GM18909 (cell line): Measurements from ENCODE around the gene KIR2DL3.
"Not testable (repeated sequence)": the region's sequence is repeated elsewhere in the genome, so short reads cannot be mapped to it uniquely, and the experiment has no call there.

Source experiments
- ATAC-seq: cut with Tn5 transposase; IDR thresholded peaks from one replicate; pipeline ENCODE4 v1.9.1; 2021; ENCODE audit warnings: mild to moderate bottlenecking; ENCODE audit not compliant: unreplicated experiment, poor library complexity

Gene KIR2DL3

GRCh38 chr19:54738306-54738705, at the start of gene KIR2DL3:
Gene KIR2DL3, plus strand, starts transcription at chr19:54738513. Its CDS starts 33 bp downstream, at chr19:54738546.
- not testable (repeated sequence) for ATAC-seq

DNA sequence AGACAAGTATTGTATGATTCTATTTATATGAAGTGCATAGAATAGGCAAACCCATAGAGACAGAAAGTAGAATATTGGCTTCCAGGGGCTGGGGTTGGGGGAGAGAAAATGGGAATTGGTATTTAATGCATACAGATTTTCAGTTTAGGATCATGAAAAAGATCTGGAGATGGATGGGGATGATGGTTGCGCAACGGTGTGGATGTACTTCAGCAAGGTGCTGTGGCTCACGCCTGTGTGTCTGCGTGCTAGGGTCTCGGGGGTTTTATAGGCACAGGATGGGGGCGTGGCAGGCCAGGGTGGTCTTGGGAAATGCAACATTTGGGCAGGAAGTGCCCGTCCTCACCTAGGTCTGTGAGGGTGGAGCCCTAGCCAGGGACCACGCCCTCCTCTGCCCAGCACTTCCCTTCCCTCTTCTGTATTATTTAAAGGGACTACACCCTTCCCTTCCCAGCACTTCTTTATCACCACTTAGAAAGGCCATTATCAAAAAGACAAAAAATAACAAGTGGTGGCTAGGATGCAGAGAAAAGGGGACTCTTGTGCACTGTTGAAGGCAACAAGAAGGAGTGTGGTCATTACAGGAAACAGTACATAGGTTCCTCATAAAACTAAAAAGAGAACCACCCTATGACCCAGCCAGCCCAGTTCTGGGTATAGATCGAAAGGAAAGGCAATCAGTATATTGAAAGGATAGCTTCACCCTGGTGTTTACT, 46.6 kb upstream of the KIR2DL3 start:
- no peak for ATAC-seq

DNA sequence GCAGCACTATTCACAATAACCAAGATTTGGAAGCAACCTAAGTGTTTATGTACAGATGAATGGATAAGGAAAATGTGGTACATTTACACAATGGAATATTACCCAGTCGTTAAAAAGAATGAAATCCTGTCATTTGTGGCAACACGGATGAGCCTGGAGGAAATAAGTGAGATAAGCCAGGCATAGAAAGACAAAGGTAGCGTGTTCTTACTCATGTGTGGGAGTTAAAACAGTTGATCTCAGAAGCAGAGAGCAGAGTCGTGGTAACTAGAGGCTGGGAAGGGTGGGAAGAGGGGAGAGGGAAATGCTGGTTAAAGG, 46.1 kb upstream of the KIR2DL3 start:
- no peak for ATAC-seq

DNA sequence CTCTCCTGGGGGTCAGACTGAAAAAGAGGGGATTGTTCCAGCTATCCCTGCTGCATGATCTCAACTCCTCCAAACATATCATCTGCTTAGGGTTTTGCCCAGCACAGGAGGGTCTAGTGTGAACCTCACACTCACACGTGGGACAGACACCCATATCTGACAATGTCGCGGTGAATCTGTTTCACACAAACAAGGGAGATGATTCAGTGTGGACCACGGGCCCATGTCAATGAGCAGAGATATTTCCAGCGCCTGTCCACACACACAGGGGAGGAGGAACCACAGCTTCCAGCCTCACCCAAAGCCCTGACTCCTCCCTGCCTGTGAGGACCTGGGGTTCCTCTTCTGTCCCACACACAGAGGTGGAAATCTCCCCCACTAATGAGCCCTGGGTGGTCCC, 43.7 kb upstream of the KIR2DL3 start:
- ATAC-seq = no peak

- no peak for ATAC-seq
These were observed 42.2 kb upstream of the KIR2DL3 start for GRCh38 chr19:54696117-54696548.

DNA sequence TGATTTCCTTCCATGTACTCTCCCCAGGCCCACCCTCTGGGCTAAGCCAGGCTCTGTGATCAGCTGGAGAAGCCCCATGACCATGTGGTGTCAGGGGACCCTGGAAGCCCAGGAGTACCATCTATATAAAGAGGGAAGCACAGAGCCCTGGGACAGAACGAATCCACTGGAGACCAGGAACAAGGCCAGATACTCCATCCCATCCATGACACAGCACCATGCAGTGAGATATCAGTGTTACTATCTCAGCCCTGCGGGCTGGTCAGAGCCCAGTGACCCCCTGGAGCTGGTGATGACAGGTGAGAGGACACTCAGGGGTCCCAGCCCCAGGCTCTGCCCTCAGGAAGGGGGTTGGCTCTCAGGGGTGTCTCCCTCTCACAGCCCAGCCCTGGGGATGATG, 41.5 kb upstream of the KIR2DL3 start:
- ATAC-seq = no peak

- not testable (repeated sequence) for ATAC-seq
These were observed 40.6 kb upstream of the KIR2DL3 start for GRCh38 chr19:54697716-54698115.

- no peak for ATAC-seq
These were observed 33.4 kb upstream of the KIR2DL3 start for GRCh38 chr19:54704928-54705327.

DNA sequence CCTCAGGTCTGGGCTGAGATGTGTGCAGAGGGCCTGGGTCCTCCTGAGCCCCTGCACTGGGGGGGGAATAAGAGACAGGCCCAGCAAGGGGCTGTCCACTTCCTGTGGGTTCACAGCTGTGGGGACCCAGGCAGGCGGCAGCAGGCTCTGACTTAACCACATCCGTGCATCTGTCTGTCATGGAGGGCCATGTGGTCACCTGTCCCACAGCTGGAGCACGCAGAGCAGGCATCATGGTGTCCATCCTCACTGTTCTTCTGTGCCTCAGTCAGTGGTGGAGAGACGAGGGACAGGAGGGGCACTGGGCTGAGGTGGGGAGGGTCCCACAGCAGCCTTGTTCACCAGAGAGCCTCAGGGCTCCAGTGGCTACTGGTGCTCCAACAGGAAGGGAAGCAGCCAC, 30.4 kb upstream of the KIR2DL3 start:
- no peak for ATAC-seq

- no peak for ATAC-seq
These were observed 29.5 kb upstream of the KIR2DL3 start for GRCh38 chr19:54708781-54709180.

DNA sequence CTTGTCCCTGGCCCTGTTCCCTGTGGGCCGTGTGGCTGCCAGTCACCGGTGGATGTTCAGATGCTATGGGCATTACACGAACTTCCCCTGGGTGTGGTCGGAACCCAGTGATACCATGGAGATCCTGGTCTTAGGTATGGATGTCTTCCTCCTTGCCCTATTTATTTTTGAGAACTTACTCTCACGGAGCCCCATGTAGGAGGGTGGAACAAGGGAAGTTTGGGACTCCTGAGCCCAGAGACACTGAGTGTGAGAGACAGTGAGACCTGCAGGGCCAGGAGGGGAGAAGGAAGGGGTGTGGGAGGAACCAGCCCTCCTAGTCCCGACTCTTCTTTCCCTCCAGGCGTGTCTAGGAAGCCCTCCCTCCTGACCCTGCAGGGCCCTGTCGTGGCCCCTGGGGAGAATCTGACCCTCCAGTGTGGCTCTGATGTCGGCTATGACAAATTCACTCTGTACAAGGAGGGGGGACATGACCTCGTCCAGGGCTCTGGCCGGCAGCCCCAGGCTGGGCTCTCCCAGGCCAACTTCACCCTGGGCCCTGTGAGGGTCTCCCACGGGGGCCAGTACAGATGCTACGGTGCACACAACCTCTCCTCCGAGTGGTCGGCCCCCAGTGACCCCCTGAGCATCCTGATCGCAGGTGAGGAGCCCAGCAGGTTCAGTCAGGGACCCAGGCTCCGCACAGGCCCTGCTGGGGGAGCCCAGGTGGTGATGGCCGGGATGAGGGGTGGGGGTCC, 28.9 kb upstream of the KIR2DL3 start:
- no peak for ATAC-seq

DNA sequence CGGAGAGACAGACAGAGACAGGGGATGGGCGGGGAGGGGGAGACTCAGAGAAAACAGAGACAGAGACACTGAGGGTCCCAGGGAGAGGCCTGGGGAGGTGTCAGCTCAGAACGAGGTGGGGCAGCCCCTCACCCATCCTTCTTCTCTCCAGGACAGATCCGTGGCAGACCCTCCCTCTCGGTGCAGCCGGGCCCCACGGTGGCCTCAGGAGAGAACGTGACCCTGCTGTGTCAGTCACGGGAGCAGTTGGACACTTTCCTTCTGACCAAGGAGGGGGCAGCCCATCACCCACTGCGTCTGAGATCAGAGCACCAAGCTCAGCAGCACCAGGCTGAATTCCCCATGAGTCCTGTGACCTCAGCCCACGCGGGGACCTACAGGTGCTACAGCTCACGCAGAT, 28.4 kb upstream of the KIR2DL3 start:
- not testable (repeated sequence) for ATAC-seq

DNA sequence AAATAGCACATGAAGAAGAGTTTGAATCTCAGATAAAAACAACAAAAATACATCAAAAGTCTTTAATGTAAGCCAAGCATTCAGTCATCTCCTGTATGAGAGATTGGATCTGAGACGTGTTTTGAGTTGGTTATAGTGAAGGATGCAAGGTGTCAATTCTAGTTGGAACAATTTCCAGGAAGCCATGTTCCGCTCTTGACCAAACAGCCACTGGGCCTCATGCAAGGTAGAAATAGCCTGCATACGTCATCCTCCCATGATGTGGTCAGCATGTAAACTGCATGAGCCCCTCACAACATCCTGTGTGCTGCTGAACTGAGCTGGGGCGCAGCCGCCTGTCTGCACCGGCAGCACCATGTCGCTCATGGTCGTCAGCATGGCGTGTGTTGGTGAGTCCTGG, 14.2 kb upstream of the KIR2DL3 start, which contains the start of gene KIR3DL3:
Gene KIR3DL3 (plus strand): TSS at position 301 of the 400 bp plus-strand sequence. CDS start 55 bp downstream, at position 356.
- ATAC-seq = no peak

GRCh38 chr19:54724644-54725043, 13.7 kb upstream of the KIR2DL3 start:
- no peak for ATAC-seq

DNA sequence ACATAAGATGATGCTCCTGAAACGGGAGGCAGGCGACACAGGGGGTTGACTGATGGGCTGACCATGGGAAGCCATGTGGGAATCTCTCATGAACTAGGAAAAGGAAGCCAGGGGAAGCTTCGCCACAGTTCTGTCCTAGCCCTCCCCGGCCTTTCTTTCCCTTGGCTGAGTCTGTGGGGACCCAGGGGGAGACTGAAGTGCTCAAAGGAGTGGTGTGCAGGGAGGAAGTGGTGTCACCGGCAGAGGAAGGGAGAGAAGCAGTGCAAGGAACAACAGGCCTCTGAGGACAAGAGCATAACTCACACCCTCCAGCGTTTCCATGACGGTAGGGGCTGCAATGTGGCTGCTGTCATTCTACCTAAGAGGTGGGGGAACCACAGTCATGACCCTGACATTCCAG, 13.0 kb upstream of the KIR2DL3 start:
- no peak for ATAC-seq

GRCh38 chr19:54727562-54727961, 10.8 kb upstream of the KIR2DL3 start:
- ATAC-seq = no peak

GRCh38 chr19:54728167-54728566, 10.1 kb upstream of the KIR2DL3 start:
- no peak for ATAC-seq

- no peak for ATAC-seq
These were observed 8.7 kb upstream of the KIR2DL3 start for GRCh38 chr19:54729416-54730188.

DNA sequence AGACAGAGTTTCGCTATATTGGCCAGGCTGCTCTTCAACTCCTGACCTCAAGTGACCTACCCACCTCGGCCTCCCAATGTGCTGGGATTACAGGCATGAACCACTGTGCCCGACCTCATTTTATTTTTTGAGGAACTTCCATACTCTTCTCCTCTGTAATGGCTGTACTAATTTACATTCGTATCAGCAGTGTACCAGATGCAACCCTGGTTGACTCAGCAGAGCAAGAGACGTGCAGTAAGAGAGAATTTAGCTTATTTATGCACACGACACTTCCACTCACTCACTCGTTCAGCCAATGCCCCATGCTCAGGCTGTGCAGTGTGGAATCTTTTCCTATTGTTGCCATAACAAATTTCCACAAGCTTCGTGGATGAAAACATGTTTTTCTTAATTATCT, 7.1 kb upstream of the KIR2DL3 start:
- ATAC-seq = no peak

GRCh38 chr19:54738715-54739114, 402 bp downstream of the KIR2DL3 start:
- no peak for ATAC-seq
